GM19463 (cell line): ENCODE results near the gene CXCR2.
"Not testable (repeated sequence)": the region's sequence is repeated elsewhere in the genome, so short reads cannot be mapped to it uniquely, and the experiment has no call there.

Experiments used
- ATAC-seq: cut with Tn5 transposase; IDR thresholded peaks from one replicate; pipeline ENCODE4 v1.9.1; 2021; ENCODE audit warnings: mild to moderate bottlenecking, moderate library complexity; ENCODE audit not compliant: unreplicated experiment

CXCR2 gene

GRCh38 chr2:218125626-218126080 is at the start of gene CXCR2:
TSS of gene CXCR2 (plus strand) at chr2:218126028. CDS start at chr2:218134802, 8,774 bp downstream.
- ATAC-seq: no peak

GRCh38 chr2:218077464-218078216 is 48.2 kb upstream of the CXCR2 start:
- ATAC-seq: no peak

- ATAC-seq: no peak
Observed at GRCh38 chr2:218079943-218080913, 45.6 kb upstream of the CXCR2 start.

- ATAC-seq: peak; percentile 95
Observed at GRCh38 chr2:218081063-218081462, 44.8 kb upstream of the CXCR2 start.

- ATAC-seq: no peak
Observed at GRCh38 chr2:218081695-218082094, 44.1 kb upstream of the CXCR2 start.

- no peak for ATAC-seq
Observed at GRCh38 chr2:218082586-218083351, 43.1 kb upstream of the CXCR2 start.

- ATAC-seq: no peak
Observed at GRCh38 chr2:218083352-218083676, 42.5 kb upstream of the CXCR2 start.

- ATAC-seq: no peak
Observed at GRCh38 chr2:218086478-218086877, 39.4 kb upstream of the CXCR2 start.

GRCh38 chr2:218089259-218089658 is 36.6 kb upstream of the CXCR2 start:
- ATAC-seq: no peak

GRCh38 chr2:218091746-218092145 is 34.1 kb upstream of the CXCR2 start:
- no peak for ATAC-seq

- no peak for ATAC-seq
Observed at GRCh38 chr2:218093879-218094278, 31.9 kb upstream of the CXCR2 start.

- ATAC-seq: no peak
Observed at GRCh38 chr2:218095853-218096252, 30.0 kb upstream of the CXCR2 start.

- no peak for ATAC-seq
Observed at GRCh38 chr2:218097975-218098374, 27.9 kb upstream of the CXCR2 start.

- not testable (repeated sequence) for ATAC-seq
Observed at GRCh38 chr2:218108834-218109233, 17.0 kb upstream of the CXCR2 start.

GRCh38 chr2:218121789-218122188 is 4.0 kb upstream of the CXCR2 start:
- ATAC-seq: not testable (repeated sequence)

GRCh38 chr2:218122286-218122685 is 3.5 kb upstream of the CXCR2 start:
- ATAC-seq: not testable (repeated sequence)

- no peak for ATAC-seq
Observed at GRCh38 chr2:218123986-218124385, 1.8 kb upstream of the CXCR2 start.

GRCh38 chr2:218125095-218125494 is 733 bp upstream of the CXCR2 start:
- ATAC-seq: no peak

GRCh38 chr2:218127929-218128455 is 2.2 kb downstream of the CXCR2 start:
- ATAC-seq: no peak

GRCh38 chr2:218128781-218129457 is 3.1 kb downstream of the CXCR2 start:
- ATAC-seq: no peak
